SK-N-SH treated with all-trans-retinoic acid at 6 μM for 48 hours (cell line): Measurements from ENCODE around the gene TFEC.
"Not testable (repeated sequence)": the region's sequence is repeated elsewhere in the genome, so short reads cannot be mapped to it uniquely, and the experiment has no call there.

Experiments used
- ATAC-seq: fragments of 200-7000 bp; cut with Tn5 transposase; 3 replicates; pipeline ENCODE4 v1.9.1; 2020; ENCODE audit warnings: mild to moderate bottlenecking, moderate library complexity
- BACH2 ChIP-seq: fragments of 250-450 bp; sonication (Bioruptor Pico); IDR thresholded peaks from 2 replicates; pipeline ENCODE4 v1.9.0; 2021; ENCODE audit warnings: mild to moderate bottlenecking, borderline replicate concordance
- CREB5 ChIP-seq: fragments of 250-450 bp; sonication (Bioruptor Pico); IDR thresholded peaks from 2 replicates; pipeline ENCODE4 v1.5.1; 2020; ENCODE audit warnings: low read depth, mild to moderate bottlenecking, moderate library complexity
- CSDC2 ChIP-seq: fragments of 250-450 bp; sonication (Bioruptor Pico); IDR thresholded peaks from 2 replicates; pipeline ENCODE4 v1.5.0; 2020; ENCODE audit warnings: mild to moderate bottlenecking, moderate library complexity
- CSRNP3 ChIP-seq: fragments of 250-450 bp; sonication (Bioruptor Pico); IDR thresholded peaks from 2 replicates; pipeline ENCODE4 v1.5.1; 2021; ENCODE audit warnings: mild to moderate bottlenecking, moderate library complexity
- ESRRG ChIP-seq: fragments of 250-450 bp; sonication (Bioruptor Pico); IDR thresholded peaks from 2 replicates; pipeline ENCODE4 v1.6.1; 2021; ENCODE audit warnings: mild to moderate bottlenecking
- GLIS3 ChIP-seq: fragments of 250-450 bp; sonication (Bioruptor Pico); IDR thresholded peaks from 2 replicates; pipeline ENCODE4 v1.5.0; 2020; ENCODE audit warnings: mild to moderate bottlenecking, moderate library complexity
- ISL1 ChIP-seq: fragments of 250-450 bp; sonication (Bioruptor Pico); IDR thresholded peaks from 2 replicates; pipeline ENCODE4 v2.1.2; 2022; ENCODE audit warnings: mild to moderate bottlenecking, moderate library complexity
- OSR1 ChIP-seq: fragments of 250-450 bp; sonication (Bioruptor Pico); IDR thresholded peaks from 2 replicates; pipeline ENCODE4 v1.8.0; 2022; ENCODE audit warnings: moderate library complexity, mild to moderate bottlenecking, inconsistent platforms
- POU6F1 ChIP-seq: fragments of 250-450 bp; sonication (Bioruptor Pico); IDR thresholded peaks from 2 replicates; pipeline ENCODE4 v1.8.0; 2021; ENCODE audit warnings: low read depth, mild to moderate bottlenecking, moderate library complexity, borderline replicate concordance
- PPARA ChIP-seq: fragments of 250-450 bp; sonication (Bioruptor Pico); IDR thresholded peaks from 2 replicates; pipeline ENCODE4 v1.5.0; 2020; ENCODE audit warnings: mild to moderate bottlenecking, borderline replicate concordance
- RARB ChIP-seq: fragments of 250-450 bp; sonication (Bioruptor Pico); IDR thresholded peaks from 2 replicates; pipeline ENCODE4 v1.8.0; 2021; ENCODE audit warnings: mild to moderate bottlenecking, moderate library complexity
- SNAI2 ChIP-seq: fragments of 250-450 bp; sonication (Bioruptor Pico); IDR thresholded peaks from 2 replicates; pipeline ENCODE4 v1.5.0; 2020; ENCODE audit warnings: mild to moderate bottlenecking, moderate library complexity
- TCF4 ChIP-seq: fragments of 250-450 bp; sonication (Bioruptor Pico); IDR thresholded peaks from 2 replicates; pipeline ENCODE4 v1.8.0; 2021; ENCODE audit warnings: mild to moderate bottlenecking, moderate library complexity, borderline replicate concordance
- TOX ChIP-seq: fragments of 250-450 bp; sonication (Bioruptor Pico); IDR thresholded peaks from 2 replicates; pipeline ENCODE4 v1.8.0; 2021; ENCODE audit warnings: mild to moderate bottlenecking, moderate library complexity, borderline replicate concordance
- TSHZ2 ChIP-seq: fragments of 250-450 bp; sonication (Bioruptor Pico); IDR thresholded peaks from 2 replicates; pipeline ENCODE4 v1.5.0; 2020; ENCODE audit warnings: mild to moderate bottlenecking, moderate library complexity
- ZC3H10 ChIP-seq: fragments of 250-450 bp; sonication (Bioruptor Pico); IDR thresholded peaks from 2 replicates; pipeline ENCODE4 v1.5.1; 2021; ENCODE audit warnings: mild to moderate bottlenecking, moderate library complexity
- ZFP3 ChIP-seq: fragments of 250-450 bp; sonication (Bioruptor Pico); IDR thresholded peaks from 2 replicates; pipeline ENCODE4 v1.5.0; 2020; ENCODE audit warnings: mild to moderate bottlenecking, moderate library complexity
- ZFP30 ChIP-seq: fragments of 450-650 bp; formaldehyde crosslinking; IDR thresholded peaks from 2 replicates; pipeline ENCODE4 v1.5.0; 2022; ENCODE audit warnings: mild to moderate bottlenecking, moderate library complexity
- ZNF565 ChIP-seq: fragments of 450-650 bp; formaldehyde crosslinking; conservative IDR thresholded peaks from 2 replicates; pipeline ENCODE4 v1.5.0; 2020; ENCODE audit warnings: low read depth, mild to moderate bottlenecking, moderate library complexity
- ZNF70 ChIP-seq: fragments of 450-650 bp; formaldehyde crosslinking; IDR thresholded peaks from 2 replicates; pipeline ENCODE4 v1.5.0; 2020; ENCODE audit warnings: mild to moderate bottlenecking, moderate library complexity
- ZNF8 ChIP-seq: fragments of 450-650 bp; formaldehyde crosslinking; IDR thresholded peaks from 2 replicates; pipeline ENCODE4 v1.5.0; 2020; ENCODE audit warnings: mild to moderate bottlenecking, moderate library complexity

The TFEC gene

GRCh38 chr7:115933471-115933870, 97.1 kb downstream of the TFEC start (continued):
- no peak for TF ChIP-seq BACH2
- no peak for TF ChIP-seq CSRNP3
- no peak for TF ChIP-seq ZFP30 (CRISPR knock-in tag)
- no peak for TF ChIP-seq ISL1 (CRISPR knock-in tag)
- TF ChIP-seq ZFP3 (CRISPR knock-in tag), result no peak
- TF ChIP-seq TCF4 (CRISPR knock-in tag), result no peak
- TF ChIP-seq ZNF70 (CRISPR knock-in tag), result no peak

- no peak for ATAC-seq
- TF ChIP-seq ZFP3 (CRISPR knock-in tag), result no peak
- no peak for TF ChIP-seq ZNF70 (CRISPR knock-in tag)
- TF ChIP-seq PPARA (CRISPR knock-in tag), result no peak
- no peak for TF ChIP-seq BACH2
- no peak for TF ChIP-seq ESRRG (CRISPR knock-in tag)
- TF ChIP-seq CSDC2 (CRISPR knock-in tag), result no peak
- no peak for TF ChIP-seq OSR1 (CRISPR knock-in tag)
- no peak for TF ChIP-seq GLIS3
- TF ChIP-seq ZC3H10 (CRISPR knock-in tag), result no peak
- no peak for TF ChIP-seq TCF4 (CRISPR knock-in tag)
- no peak for TF ChIP-seq TOX (CRISPR knock-in tag)
- TF ChIP-seq ZFP30 (CRISPR knock-in tag), result no peak
- TF ChIP-seq TSHZ2, result no peak
- TF ChIP-seq POU6F1 (CRISPR knock-in tag), result no peak
- no peak for TF ChIP-seq ZNF565 (CRISPR knock-in tag)
- no peak for TF ChIP-seq RARB (CRISPR knock-in tag)
Observed at GRCh38 chr7:115932880-115933279, 97.7 kb downstream of the TFEC start.

- ATAC-seq, result not testable (repeated sequence)
Observed at GRCh38 chr7:115930184-115930583, 100.4 kb downstream of the TFEC start.

- not testable (repeated sequence) for ATAC-seq
Observed at GRCh38 chr7:115929736-115930135, 100.8 kb downstream of the TFEC start.

- ATAC-seq, result no peak
- TF ChIP-seq POU6F1 (CRISPR knock-in tag) (no peak), RARB (CRISPR knock-in tag) (no peak), ISL1 (CRISPR knock-in tag) (no peak), ZNF565 (CRISPR knock-in tag) (no peak), SNAI2 (CRISPR knock-in tag) (no peak)
Observed at GRCh38 chr7:115924411-115924810, 106.2 kb downstream of the TFEC start.

- no peak for ATAC-seq
- TF ChIP-seq TOX (CRISPR knock-in tag), result no peak
- TF ChIP-seq ZFP3 (CRISPR knock-in tag), result no peak
- no peak for TF ChIP-seq ESRRG (CRISPR knock-in tag)
- no peak for TF ChIP-seq OSR1 (CRISPR knock-in tag)
- no peak for TF ChIP-seq ZNF70 (CRISPR knock-in tag)
- no peak for TF ChIP-seq CREB5 (CRISPR knock-in tag)
- TF ChIP-seq ZNF8 (CRISPR knock-in tag), result no peak
- no peak for TF ChIP-seq TCF4 (CRISPR knock-in tag)
- no peak for TF ChIP-seq TSHZ2
Observed at GRCh38 chr7:115920367-115920766, 110.2 kb downstream of the TFEC start.
